ENCODE data around the gene RPLP1. TPM values are rescaled to one million over a fixed set of nuclear protein-coding genes. Genes with fewer than 3 reads are reported as not detected.

The RPLP1 gene
- total and polyA plus RNA-seq, 2 of the 8 experiments (the other 6 are each of a cell fraction or from before 2014, with no cell fraction given), result 2,089 to 4,387 TPM

- TF ChIP-seq, protein P1, sequence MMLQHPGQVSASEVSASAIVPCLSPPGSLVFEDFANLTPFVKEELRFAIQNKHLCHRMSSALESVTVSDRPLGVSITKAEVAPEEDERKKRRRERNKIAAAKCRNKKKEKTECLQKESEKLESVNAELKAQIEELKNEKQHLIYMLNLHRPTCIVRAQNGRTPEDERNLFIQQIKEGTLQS (IDR thresholded peaks at IDR 0.05; ENCODE audit: insufficient read depth, low read depth, low read length), result no peak
- TF ChIP-seq JUND (IDR thresholded peaks at IDR 0.05; ENCODE audit: low read length) (no peak), SRF (IDR thresholded peaks at IDR 0.05; ENCODE audit: low read depth, low read length) (no peak)
Measured at GRCh38 chr15:69460481-69460880, 7.9 kb downstream of the RPLP1 start (continued).

All from H1 (cell line).